NCI-H2081 treated with DMSO at 0.1 percent for 48 hours (cell line): ENCODE data around the gene POLR2E.
A peak's percentile ranks its signal among the peaks of the same experiment; 100 is the strongest.

ENCODE experiments used
- DNase-seq: peaks from one replicate; lab custom pipeline; 2025; lab: John Stamatoyannopoulos, UW

POLR2E gene

DNA sequence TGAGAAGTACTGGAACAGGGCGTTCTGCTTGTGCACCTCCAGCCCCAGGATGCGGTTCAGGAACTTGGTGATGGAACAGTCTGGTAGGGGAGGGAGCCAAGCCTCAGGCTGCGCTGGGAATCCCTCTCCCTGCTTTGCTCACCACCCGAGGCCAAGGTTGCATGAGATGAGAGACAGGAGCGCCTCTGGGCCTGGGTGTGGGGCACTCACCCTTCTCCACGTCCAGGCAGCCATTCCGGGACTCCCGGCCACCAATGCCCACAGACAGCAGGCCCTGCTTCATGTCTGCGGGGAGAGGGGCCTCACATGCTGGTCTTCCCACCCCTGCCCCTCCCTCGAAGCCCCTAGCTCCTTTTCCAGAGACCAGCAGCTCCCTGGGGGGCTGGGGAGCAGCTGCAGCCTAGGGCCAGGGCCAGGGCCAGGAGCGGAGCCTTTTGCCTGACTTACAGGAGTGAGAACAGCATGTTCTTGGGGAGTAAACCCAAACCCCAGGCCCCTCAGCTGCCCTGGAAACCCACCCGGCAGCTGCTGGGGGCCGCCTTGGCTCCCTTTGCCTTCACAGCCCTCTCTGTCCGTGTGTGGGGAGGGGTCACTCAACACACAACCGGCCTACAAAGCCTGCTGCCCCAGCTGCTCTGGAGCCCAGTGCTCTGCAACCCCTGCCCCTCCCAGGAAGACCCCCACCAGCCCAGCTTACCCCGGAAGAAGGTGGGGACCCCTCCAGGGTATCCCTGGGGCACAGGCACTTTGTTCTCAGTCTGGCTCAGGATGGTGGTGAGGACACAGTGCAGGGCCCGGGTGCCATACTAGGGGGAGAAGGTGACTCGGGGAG is 15.8 kb upstream of the POLR2E start:
- DNase-seq, result no peak

DNA sequence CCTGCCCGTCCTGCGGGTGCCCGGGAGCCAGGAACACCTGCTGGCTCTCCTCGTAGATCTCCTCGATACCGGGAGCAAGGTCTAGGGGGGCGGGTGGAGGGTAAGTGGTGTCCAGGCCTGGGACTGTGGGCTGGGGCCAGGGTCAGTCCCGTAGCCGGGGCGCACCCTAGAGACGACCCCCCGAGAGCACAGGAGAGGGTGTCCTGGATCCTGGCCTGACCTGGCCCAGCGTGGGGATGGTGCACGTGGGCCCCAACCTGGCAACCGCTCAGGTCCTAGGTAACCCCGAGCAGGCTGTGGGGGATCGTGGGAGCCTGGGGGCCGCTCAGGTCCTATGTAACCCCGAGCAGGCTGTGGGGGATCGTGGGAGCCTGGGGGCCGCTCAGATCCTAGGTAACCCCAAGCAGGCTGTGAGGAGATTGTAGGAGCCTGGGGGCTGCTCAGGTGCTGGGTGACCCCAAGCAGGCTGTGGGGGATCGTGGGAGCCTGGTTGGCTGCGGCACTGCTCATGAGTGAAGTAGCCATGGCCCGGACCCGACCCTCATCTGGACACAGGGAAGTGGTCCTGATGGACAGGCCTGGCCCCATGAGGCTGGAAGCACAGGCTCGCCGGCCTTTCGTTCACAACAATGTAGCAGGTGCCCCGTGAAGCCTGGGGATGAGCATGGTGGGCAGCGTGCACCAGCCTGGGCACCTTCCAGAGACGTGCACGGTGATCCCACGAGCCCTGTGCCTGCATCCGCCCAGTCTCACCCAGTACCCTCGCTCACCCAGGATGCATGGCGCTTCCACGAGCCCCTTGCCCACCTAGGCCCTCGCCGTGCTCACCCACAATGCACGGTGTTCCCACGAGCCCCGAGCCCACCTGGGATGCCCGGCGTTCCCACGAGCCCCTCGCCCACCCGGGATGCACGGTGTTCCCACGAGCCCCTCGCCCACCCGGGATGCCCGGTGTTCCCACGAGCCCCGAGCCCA is 14.8 kb upstream of the POLR2E start:
- DNase-seq, result no peak

DNA sequence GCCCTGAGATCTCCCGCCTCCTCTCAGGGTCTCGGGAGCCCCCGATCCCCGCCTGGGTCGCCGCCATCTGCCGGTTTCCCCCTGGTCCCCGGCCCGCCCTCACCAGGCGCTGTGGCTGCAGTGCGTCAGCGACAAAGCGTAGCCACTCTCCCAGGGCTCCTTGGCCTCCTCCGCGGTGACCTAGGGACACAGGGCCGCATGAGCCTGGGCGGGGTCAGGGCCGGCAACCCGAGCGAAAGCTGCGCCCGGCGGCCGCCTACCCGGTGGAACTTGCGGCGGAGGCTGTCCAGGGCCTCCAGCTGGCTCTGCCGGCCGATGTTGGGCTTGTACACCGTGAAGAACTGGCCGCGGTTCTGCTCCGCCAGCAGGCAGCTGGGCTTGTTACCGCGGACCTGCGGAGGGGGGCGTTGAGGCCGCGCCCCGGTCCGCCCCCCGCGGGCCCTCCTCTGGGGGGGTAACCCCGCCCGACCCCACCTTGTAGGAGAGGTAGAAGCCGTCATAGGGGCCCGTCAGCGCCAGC is 13.9 kb upstream of the POLR2E start:
- no peak for DNase-seq

DNA sequence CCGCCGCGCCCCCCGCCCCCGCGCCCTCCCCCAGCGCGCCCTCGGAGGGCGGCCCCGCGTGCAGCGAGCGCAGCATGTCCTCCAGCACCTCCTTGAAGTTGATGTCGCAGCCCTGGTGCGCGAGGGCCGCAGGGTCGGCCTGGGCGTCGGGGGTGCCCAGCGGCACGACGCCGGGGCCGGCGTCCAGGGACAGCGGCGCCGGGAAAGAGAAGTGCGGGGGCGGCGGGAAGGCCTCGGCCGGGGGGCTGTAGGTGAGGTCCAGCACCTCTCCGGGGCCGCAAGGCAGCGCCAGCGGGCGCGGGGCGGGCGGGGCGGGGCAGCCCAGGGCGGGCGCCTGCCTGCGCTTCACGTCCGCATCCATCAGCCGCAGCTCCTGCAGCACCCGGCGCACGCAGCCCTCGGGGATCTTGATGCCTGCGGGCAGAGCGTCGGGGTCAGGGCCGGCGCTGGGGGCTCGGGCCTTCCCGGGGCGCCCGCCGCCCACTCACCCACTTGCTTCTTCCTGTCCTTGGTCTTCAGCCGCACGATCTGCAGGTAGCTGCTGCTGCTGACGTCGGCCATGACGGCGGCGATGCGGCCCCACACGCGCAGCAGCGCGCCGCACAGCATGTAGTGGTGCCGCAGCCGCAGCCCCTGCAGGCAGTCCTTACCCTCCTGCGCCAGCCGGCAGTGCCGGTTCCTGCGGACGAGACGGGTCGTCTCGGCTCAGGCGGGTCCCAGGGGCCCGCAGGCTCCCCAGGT is 13.3 kb upstream of the POLR2E start:
- no peak for DNase-seq

DNA sequence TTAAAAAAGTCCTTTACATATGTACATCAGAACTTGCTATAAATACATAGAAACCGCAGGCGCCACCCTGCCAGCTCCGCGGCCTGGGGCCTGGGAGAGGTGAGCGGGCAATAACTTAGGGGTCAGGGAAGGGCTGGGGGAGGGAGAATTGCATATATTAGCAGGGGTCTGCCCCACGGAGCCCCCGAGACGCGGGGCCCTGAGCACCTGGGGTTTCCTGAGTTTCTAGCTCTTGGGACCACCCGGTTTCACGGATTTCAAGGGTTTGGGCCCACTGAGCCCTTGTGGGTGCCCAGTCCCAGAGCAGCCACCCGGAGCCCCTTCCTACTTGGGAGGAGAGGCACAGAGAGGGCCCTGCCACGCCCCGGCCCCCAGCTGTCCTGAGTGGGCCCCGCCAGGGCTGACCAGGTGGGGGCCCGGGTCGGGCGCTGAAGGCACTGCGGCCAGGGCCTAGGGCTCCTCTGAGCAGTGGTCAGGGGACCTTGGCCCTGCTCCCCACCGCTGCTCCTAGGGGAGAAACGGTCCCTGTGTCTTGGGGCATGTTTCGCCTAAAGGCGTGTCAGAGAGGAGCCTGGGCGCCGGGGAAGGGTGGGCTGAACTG is 12.6 kb upstream of the POLR2E start:
- DNase-seq, result no peak

DNA sequence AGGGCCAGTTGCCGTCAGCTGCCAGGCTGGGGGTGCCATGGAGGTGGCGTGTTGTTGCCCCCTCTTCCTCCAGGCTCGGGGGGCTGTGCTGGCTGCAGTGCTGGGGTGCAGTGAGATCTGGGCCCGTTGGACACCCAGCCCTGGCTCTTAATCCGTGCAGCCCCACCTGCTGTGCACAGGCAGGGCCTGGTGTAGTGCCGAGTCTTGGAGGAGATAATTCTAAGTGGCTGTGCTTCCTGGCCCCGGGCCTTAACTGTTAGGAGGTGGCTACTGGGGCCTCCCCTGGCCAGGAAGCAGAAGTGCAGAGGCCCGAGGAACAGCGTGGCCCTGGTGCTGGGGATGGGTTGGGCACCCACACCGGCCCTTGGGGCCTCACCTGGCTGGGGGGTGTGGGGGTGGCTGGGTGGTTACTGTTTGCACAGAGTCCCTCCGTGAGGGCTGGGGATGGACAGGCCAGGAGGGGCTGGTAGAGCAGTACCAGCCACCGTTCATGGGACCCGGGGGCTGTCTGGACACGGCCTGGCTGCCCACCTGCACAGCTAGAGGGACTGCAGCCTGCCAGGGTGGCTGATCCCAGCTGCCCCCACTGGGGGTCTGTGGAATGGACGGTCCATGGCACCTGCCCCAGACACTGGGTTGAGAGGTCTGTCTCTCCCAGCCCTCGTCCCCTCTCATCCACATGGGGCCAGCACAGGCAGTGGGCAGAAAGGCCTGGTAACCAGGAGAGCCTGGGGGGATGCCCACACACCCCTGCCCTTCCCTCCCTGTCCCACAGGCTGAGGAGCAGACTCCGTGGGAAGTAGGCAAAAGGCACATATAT is 11.9 kb upstream of the POLR2E start:
- DNase-seq, result no peak

DNA sequence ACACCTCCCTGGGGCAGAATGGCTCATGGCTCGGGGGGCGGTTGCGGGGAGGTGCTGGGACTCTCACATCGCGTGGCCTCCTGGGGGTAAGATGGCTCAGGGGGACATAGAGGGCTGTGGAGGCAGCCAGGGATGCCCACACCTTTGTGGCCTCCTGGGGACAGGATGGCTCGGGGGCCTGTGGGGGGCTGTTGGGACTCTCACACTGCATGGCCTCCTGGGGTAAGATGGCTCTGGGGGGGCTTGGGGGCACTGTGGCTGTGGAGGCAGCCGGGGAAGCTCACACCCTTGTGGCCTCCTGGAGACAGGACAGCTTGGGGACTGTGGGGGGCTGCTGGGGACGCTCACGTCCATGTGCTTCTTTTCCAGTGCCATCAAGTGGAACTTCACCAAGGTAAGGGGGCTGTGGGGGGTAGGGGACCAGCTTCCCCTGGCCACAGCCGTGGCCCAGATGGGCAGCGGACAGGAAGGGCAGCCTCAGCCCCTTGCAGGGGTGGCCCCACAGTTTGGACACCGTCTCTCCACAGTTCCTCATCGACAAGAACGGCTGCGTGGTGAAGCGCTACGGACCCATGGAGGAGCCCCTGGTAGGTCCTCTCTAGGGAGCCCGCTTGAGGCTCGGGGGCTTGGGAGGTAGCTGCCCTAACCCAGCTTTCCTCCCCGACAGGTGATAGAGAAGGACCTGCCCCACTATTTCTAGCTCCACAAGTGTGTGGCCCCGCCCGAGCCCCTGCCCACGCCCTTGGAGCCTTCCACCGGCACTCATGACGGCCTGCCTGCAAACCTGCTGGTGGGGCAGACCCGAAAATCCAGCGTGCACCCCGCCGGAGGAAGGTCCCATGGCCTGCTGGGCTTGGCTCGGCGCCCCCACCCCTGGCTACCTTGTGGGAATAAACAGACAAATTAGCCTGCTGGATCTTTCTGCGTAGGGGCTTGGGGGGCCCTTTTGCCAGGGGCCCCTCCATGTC is 11.0 kb upstream of the POLR2E start:
- DNase-seq, result no peak

DNA sequence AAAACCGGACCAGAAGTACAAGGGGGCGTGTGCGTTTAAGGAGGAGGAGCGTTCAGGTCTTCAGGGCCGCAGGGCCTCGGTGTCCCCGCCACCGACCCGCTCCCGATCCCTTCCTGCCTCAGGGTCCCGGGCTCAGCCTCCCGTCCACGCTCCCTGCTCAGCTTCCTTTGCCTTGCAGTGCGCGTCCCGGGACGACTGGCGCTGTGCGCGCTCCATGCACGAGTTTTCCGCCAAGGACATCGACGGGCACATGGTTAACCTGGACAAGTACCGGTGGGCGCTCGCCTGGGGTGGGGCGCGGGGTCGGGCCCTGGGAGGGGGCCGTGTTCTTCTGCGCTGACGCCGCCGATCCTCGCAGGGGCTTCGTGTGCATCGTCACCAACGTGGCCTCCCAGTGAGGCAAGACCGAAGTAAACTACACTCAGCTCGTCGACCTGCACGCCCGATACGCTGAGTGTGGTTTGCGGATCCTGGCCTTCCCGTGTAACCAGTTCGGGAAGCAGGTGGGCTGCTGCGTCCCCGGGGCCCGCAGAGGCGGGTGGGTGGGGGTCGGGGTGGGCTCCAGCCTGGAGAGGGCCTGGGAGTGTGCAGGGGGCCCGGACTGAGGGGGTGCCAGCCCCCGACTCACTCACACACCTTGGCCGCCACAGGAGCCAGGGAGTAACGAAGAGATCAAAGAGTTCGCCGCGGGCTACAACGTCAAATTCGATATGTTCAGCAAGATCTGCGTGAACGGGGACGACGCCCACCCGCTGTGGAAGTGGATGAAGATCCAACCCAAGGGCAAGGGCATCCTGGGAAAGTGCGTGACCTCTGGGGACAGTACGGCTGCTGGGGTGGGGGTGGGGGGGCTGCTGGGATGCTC is 10.1 kb upstream of the POLR2E start:
- no peak for DNase-seq

DNA sequence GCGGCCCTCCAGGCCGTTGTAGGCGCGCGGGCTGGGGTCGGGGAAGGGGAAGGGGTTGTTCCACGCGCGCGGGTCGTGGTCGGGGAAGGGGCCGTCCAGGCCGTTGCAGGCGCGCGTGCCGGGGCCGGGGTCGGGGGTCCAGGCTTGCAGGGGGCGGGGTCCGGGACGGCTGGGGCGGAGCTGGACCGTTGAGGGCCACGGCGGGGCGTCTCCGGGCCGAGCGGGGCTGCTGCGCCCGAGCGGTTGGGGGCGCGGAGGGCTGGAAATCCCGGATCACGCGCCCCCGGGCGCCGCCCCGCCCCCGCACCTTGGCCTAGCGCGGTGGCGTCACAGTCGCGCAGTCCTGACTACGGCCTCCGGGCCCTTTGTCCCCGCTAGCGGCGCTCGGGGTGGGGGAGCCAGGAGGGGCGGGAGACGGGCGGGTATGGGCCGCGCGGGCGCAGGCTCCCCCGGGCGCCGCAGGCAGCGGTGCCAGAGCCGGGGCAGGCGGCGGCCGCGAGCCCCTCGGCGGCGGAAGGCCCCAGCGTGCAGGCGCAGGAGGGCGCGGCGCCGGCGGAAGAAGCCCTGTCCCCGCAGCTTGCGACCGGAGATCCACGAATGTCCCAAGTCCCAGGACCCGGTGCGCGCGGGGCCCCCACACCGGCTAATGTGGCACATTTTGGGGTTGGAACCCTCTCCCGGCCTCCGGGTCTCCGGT is 9.3 kb upstream of the POLR2E start:
- no peak for DNase-seq

DNA sequence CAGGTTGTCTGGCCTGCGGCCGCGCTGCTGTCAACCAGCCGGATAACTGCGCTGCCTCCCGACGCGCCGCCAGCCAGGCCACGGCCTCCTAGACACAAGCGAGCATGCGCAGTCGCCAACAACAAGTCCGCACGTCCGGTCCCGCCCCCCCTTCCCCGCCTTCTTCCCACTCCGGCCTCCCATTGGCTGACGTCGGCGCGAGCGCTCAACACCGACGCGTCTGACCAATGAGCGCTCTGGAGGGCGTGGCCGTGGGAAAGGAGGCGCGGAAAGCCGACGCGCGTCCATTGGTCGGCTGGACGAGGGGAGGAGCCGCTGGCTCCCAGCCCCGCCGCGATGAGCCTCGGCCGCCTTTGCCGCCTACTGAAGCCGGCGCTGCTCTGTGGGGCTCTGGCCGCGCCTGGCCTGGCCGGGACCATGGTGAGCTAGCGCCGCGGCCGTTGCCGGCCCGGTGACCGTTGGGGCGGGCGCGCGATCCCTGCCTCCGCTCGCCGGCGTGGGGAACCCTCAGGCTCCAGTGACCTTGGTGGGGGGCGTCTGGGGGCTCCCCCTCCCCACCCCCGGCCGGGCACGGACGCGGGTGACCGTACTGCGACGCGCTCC is 8.6 kb upstream of the POLR2E start, which contains the start of gene GPX4:
TSS of gene GPX4 (plus strand) at position 287 of the 603 bp plus-strand sequence. CDS start at position 337, 50 bp downstream.
- peak; percentile 92 for DNase-seq

DNA sequence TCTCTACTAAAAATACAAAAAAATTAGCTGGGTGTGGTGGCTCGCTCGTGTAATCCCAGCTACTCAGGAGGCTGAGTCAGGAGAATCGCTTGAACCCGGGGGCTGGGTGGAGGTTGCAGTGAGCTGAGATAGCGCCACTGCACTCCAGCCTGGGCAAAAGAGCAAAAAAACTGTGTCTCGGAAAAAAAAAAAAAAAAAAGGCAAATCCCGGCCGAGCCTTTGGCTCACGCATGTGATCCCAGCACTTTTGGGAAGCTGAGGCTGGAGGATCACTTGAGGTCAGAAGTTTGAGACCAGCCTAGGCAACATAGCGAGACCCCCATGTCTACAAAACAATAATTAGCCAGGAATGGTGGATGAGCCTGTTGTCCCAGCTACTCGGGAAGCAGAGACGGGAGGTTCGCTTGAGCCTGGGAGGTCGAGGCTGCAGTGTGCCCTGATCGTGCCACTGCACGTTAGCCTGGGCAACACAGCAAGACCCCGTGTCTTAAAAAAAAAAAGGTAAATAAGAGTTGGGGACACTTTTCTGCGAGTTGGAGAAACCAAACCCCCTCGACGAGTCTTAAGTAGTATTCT is 8.0 kb upstream of the POLR2E start:
- no peak for DNase-seq

DNA sequence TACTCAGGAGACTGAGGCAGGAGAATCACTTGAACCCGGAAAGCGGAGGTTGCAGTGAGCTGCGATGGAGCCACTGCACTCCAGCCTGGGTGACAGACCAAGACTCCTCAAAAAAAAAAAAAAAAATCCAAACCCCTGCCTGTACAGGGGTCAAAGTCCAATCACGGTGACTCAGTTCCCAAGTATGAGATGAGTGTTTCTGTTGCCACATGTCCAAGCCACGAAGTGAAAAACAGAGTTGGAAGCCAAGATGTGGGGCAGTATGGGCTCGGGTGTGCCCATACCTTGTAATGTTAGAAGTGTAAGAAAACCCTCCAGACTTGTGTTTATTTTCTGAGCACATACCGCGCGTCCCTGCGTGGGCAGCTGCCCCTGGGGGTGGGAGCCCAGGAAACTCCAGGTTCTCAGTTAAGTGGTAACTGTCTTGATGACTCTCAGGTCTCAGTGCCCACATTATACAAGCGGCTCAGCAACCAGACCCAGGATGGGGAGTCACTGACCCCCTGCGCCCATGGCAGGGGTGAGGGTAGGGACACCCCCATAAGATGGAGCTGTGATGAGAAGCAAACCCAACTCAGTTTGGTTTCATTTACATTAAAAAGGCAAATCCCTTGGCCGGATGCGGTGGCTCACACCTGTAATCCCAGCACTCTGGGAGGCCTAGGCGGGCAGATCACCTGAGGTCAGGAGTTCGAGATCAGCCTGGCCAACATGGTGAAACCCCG is 7.4 kb upstream of the POLR2E start:
- DNase-seq, result no peak

DNA sequence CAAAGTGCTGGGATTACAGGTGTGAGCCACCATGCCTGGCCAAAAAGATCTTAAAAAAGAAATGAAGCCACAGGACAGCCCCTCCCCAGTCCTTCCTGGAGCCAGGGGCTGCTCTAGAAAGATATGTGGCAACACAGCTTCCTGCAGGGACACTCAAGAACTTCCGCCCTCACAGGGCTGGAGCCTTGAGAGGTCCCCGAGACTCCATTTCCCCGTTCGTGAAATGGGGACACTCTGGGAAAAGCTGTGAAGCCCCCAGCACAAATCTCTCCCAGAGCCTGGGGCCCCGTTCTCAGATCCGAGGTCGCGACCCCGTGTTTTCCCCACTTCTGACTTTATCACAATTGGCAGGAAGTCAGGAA is 6.1 kb upstream of the POLR2E start:
- no peak for DNase-seq

DNA sequence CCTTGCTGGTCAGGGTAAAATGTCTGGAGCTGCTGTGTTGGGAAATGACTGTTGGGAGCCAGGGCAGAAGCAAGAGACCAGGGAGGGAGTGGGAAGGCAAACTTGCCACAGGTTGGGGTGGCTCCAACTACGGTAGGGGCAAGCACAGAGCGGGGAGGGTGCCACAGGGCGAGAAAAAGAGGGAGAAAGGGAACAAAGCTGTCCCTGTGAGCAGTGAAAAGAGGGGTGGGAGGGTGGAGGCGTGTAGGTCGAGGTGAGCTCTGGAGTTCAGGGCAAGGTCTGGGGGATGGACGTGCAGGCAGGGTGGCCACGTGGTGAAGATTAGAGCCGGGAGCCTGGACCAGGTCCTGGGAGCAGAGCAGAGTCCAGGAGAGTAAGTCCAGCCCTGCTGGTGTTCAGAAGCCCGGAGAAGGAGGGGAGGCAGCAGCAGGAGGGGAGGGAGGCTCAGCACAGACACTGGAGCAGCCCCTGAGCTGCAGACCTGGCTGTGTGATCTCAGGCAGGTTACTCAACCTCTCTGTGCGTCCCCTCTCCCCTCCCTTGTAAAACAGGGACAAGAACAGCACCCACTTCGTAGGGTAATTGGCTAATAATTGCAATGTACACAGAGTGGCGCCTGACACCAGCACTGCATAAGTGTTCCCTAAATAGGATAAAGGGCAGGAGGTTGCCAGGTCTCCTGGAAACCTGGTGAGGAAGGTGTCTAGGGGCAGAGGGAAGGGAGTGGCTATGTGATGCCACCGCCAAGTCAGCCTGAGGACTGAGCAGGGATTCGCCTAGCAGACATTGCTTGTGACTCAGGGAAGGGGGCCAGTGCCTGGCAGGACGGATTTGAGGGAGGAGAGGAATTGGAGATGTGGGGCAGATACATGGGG is 3.2 kb upstream of the POLR2E start:
- no peak for DNase-seq

DNA sequence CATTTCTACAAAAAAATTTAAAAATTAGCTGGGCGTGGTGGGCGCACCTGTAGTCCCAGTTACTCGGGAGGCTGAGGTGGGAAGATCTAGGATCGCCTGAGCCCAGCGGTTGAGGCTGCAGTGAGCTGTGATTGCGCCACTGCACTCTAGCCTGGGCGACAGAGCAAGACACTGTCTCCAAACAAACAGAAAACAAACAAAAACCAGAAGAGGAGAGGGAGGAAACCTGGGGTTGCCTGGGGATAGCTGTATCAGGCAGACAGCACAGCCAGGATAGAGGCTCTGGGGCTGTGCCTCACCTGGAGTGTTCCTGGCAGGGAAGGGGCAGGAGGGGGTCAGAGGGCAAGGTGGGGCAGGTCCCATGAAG is 2.6 kb upstream of the POLR2E start:
- DNase-seq, result no peak

DNA sequence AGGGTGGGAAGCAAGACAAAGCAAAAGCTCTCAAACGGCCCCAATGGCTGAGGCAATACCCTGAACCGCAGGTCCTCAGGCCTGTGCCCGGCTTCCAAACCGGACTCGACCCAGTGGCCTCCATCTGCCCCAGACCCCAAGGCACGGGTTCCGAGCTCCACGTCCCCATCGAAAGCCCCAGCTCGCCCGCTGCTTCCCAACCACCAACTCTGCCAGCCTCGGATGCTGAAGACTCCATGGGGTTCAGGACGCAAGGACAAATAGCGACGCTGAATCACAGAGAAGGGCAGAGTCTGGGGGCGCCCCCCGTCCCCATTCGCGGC is 559 bp downstream of the POLR2E start:
- DNase-seq, result no peak
